Stimulated activated naive CD8-positive, alpha-beta T cell treated with anti-CD3 and anti-CD28 coated beads, Interleukin-15, Interleukin-2, amounts not matched to agents 100 ng/mL and 50 ng/mL, for 24 hours (primary cell): ENCODE results near the gene OPN5.

Experiments
- H3K27ac Mint-ChIP-seq: one replicate; pipeline ENCODE4 v1.8.0; 2021; ENCODE audit warnings: mild to moderate bottlenecking, mixed read lengths
- H3K27me3 Mint-ChIP-seq: one replicate; pipeline ENCODE4 v1.8.0; 2021; ENCODE audit warnings: mixed read lengths
- H3K36me3 Mint-ChIP-seq: one replicate; pipeline ENCODE4 v1.8.0; 2021; ENCODE audit warnings: low read depth, mixed read lengths
- H3K4me1 Mint-ChIP-seq: one replicate; pipeline ENCODE4 v1.8.0; 2021; ENCODE audit warnings: low read depth, mixed read lengths
- H3K4me3 Mint-ChIP-seq: one replicate; pipeline ENCODE4 v1.8.0; 2021; ENCODE audit warnings: mild to moderate bottlenecking, mixed read lengths
- H3K9me3 Mint-ChIP-seq: one replicate; pipeline ENCODE4 v1.8.0; 2021; ENCODE audit warnings: mixed read lengths

OPN5 gene

GRCh38 chr6:47769982-47770381, 11.8 kb upstream of the OPN5 start:
- H3K36me3 Mint-ChIP-seq, result no peaks in the 10 kb centered on the region
- no peak overlapping the region for H3K4me3 Mint-ChIP-seq
- no peak overlapping the region for H3K27ac Mint-ChIP-seq
- peaks cover 22% of the 10 kb centered on the region for H3K27me3 Mint-ChIP-seq
- no peaks in the 10 kb centered on the region for H3K4me1 Mint-ChIP-seq
- H3K9me3 Mint-ChIP-seq, result no peaks in the 10 kb centered on the region

GRCh38 chr6:47772359-47772758, 9.5 kb upstream of the OPN5 start:
- no peaks in the 10 kb centered on the region for H3K4me1 Mint-ChIP-seq
- no peak overlapping the region for H3K4me3 Mint-ChIP-seq
- H3K27me3 Mint-ChIP-seq, result peaks cover 15% of the 10 kb centered on the region
- H3K9me3 Mint-ChIP-seq, result no peaks in the 10 kb centered on the region
- no peaks in the 10 kb centered on the region for H3K36me3 Mint-ChIP-seq
- no peak overlapping the region for H3K27ac Mint-ChIP-seq

GRCh38 chr6:47773005-47773404, 8.8 kb upstream of the OPN5 start:
- Mint-ChIP-seq H3K9me3 (no peaks in the 10 kb centered on the region), H3K36me3 (no peaks in the 10 kb centered on the region), H3K27me3 (peaks cover 11% of the 10 kb centered on the region), H3K4me3 (no peak overlapping the region), H3K27ac (no peak overlapping the region), H3K4me1 (no peaks in the 10 kb centered on the region)

- Mint-ChIP-seq H3K27me3 (peaks cover 7% of the 10 kb centered on the region), H3K27ac (no peak overlapping the region), H3K36me3 (no peaks in the 10 kb centered on the region), H3K9me3 (no peaks in the 10 kb centered on the region), H3K4me3 (no peak overlapping the region), H3K4me1 (peaks cover 5% of the 10 kb centered on the region)
Observed at GRCh38 chr6:47780510-47781356, 1.1 kb upstream of the OPN5 start.

DNA sequence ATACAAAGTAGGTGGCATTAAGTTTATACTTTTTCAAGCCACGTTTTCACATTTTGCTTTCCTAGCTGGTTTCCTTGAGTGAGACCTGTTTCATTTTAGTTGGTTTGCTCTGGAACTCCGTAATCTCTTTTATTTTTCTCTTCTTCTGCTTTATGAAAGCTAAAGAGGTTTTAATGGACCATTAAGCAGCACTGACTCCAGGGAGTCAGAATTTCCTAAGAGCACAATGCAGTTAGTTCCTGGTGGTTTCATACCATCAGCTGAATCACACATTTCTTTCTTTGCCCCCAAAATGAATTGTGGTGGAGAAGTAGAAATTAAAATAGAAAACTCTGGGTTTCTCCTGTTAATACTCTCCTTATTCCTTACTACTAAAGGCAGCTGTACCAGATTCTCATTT, 3.4 kb downstream of the OPN5 start:
- peaks cover 5% of the 10 kb centered on the region for H3K4me1 Mint-ChIP-seq
- H3K36me3 Mint-ChIP-seq, result no peaks in the 10 kb centered on the region
- H3K27me3 Mint-ChIP-seq, result peaks cover 34% of the 10 kb centered on the region
- H3K4me3 Mint-ChIP-seq, result no peak overlapping the region
- no peak overlapping the region for H3K27ac Mint-ChIP-seq
- H3K9me3 Mint-ChIP-seq, result no peaks in the 10 kb centered on the region

GRCh38 chr6:47787620-47788497, 6.0 kb downstream of the OPN5 start:
- no peaks in the 10 kb centered on the region for H3K36me3 Mint-ChIP-seq
- H3K4me3 Mint-ChIP-seq, result no peak overlapping the region
- H3K4me1 Mint-ChIP-seq, result no peaks in the 10 kb centered on the region
- no peaks in the 10 kb centered on the region for H3K9me3 Mint-ChIP-seq
- H3K27me3 Mint-ChIP-seq, result peaks cover 45% of the 10 kb centered on the region
- H3K27ac Mint-ChIP-seq, result no peak overlapping the region

DNA sequence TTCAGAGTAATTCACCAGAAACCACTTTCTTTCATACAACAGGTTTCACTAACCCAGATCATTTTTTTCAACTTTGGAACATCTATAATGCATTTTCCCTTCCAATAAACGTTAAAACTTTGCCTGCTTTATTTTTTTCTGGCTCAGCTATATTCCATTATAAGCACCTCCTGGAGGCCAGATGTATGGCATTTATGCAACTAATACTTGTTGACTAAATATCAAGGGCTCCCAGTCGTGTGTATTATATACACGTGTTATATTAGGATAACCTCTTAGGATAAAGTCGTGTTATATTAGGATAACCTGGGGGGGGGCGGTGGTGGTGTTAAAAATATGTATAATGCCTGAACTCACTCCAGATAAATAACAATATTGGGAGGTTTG, 6.7 kb downstream of the OPN5 start:
- no peak overlapping the region for H3K4me3 Mint-ChIP-seq
- peaks cover 42% of the 10 kb centered on the region for H3K27me3 Mint-ChIP-seq
- H3K9me3 Mint-ChIP-seq, result no peaks in the 10 kb centered on the region
- no peak overlapping the region for H3K27ac Mint-ChIP-seq
- no peaks in the 10 kb centered on the region for H3K4me1 Mint-ChIP-seq
- H3K36me3 Mint-ChIP-seq, result no peaks in the 10 kb centered on the region

- Mint-ChIP-seq H3K27ac (no peak overlapping the region), H3K27me3 (peaks cover 38% of the 10 kb centered on the region), H3K36me3 (no peaks in the 10 kb centered on the region), H3K4me3 (no peak overlapping the region), H3K9me3 (no peaks in the 10 kb centered on the region), H3K4me1 (no peaks in the 10 kb centered on the region)
Observed at GRCh38 chr6:47789553-47789952, 7.7 kb downstream of the OPN5 start.

DNA sequence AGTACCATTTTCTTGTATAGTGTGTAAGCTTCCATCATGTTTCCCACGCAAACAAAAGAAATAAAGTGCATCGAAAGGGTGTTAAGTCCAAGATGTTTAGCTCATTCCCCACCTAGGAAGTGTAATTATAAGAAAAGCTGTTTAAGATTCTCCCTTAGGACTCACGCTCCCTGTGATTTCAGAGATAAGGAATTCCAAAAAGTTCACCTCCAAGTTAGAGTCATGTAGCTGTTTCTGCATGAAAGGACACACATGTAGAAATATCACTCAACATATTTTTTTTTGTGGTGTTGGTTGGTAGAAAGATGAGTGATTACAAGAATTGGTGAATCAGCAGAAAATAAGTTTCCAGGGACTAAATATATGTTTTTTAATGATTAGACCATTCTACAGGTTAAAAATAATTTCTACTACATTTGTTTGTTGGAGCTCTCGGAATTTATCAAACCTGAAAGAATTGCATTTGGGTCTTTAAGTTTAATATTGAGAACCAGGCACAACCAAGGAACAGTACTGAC, 10.4 kb downstream of the OPN5 start:
- Mint-ChIP-seq H3K27ac (no peak overlapping the region), H3K9me3 (no peaks in the 10 kb centered on the region), H3K36me3 (no peaks in the 10 kb centered on the region), H3K27me3 (peaks cover 29% of the 10 kb centered on the region), H3K4me3 (no peak overlapping the region), H3K4me1 (no peaks in the 10 kb centered on the region)

- Mint-ChIP-seq H3K27ac (no peak overlapping the region), H3K36me3 (no peaks in the 10 kb centered on the region), H3K27me3 (peaks cover 13% of the 10 kb centered on the region), H3K4me1 (no peaks in the 10 kb centered on the region), H3K9me3 (no peaks in the 10 kb centered on the region), H3K4me3 (no peak overlapping the region)
Observed at GRCh38 chr6:47794577-47795135, 12.8 kb downstream of the OPN5 start.

- peaks cover 24% of the 10 kb centered on the region for H3K27me3 Mint-ChIP-seq
- H3K27ac Mint-ChIP-seq, result no peak overlapping the region
- no peaks in the 10 kb centered on the region for H3K36me3 Mint-ChIP-seq
- no peak overlapping the region for H3K4me3 Mint-ChIP-seq
- no peaks in the 10 kb centered on the region for H3K4me1 Mint-ChIP-seq
- no peaks in the 10 kb centered on the region for H3K9me3 Mint-ChIP-seq
Observed at GRCh38 chr6:47801984-47802383, 20.2 kb downstream of the OPN5 start.

- Mint-ChIP-seq H3K36me3 (no peaks in the 10 kb centered on the region), H3K4me3 (no peak overlapping the region), H3K9me3 (no peaks in the 10 kb centered on the region), H3K4me1 (no peaks in the 10 kb centered on the region), H3K27me3 (peaks cover 27% of the 10 kb centered on the region), H3K27ac (no peak overlapping the region)
Observed at GRCh38 chr6:47804821-47805220, 23.0 kb downstream of the OPN5 start.

- Mint-ChIP-seq H3K4me1 (no peaks in the 10 kb centered on the region), H3K27ac (no peak overlapping the region), H3K9me3 (no peaks in the 10 kb centered on the region), H3K27me3 (peaks cover 15% of the 10 kb centered on the region), H3K4me3 (no peak overlapping the region), H3K36me3 (no peaks in the 10 kb centered on the region)
Observed at GRCh38 chr6:47809873-47810272, 28.0 kb downstream of the OPN5 start.

- Mint-ChIP-seq H3K36me3 (no peaks in the 10 kb centered on the region), H3K4me3 (no peak overlapping the region), H3K27me3 (peaks cover 15% of the 10 kb centered on the region), H3K4me1 (no peaks in the 10 kb centered on the region), H3K27ac (no peak overlapping the region), H3K9me3 (no peaks in the 10 kb centered on the region)
Observed at GRCh38 chr6:47810885-47811284, 29.1 kb downstream of the OPN5 start.

DNA sequence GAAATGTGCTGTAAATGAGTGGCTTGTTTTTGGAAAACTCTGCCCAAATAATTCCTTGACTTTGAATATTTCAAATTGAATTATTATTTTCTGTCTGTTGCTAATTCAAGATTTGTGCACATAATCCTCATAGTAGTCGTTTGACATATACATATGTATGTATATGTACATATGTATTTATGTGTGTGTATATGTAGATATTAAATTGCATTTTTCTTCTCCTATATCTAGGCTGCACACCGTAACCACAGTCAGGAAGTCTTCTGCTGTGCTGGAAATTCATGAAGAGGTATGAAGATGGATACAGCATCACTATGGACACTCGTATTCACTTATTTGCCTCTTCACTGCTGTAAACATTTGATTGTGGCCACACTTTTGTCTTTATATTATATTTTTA, 29.6 kb downstream of the OPN5 start:
- no peaks in the 10 kb centered on the region for H3K9me3 Mint-ChIP-seq
- H3K27ac Mint-ChIP-seq, result no peak overlapping the region
- no peaks in the 10 kb centered on the region for H3K36me3 Mint-ChIP-seq
- peaks cover 15% of the 10 kb centered on the region for H3K27me3 Mint-ChIP-seq
- no peak overlapping the region for H3K4me3 Mint-ChIP-seq
- no peaks in the 10 kb centered on the region for H3K4me1 Mint-ChIP-seq
